K562 treated with DMSO at 1 percent for 48 hours (cell line): Measurements from ENCODE around the gene ITM2B. TPM values are rescaled to one million over a fixed set of nuclear protein-coding genes. Genes with fewer than 3 reads are reported as not detected.

ENCODE experiments used
- total RNA-seq: library from RNA; unstranded; fragments of 300-600 nt; gene quantifications from 2 replicates; pipeline ENCODE4 v1.2.3, GENCODE V29; 2022; ENCODE audit warnings: low replicate concordance; ENCODE audit errors: extremely low read depth

The ITM2B gene
- total RNA-seq, result not detected in 2 replicates

DNA sequence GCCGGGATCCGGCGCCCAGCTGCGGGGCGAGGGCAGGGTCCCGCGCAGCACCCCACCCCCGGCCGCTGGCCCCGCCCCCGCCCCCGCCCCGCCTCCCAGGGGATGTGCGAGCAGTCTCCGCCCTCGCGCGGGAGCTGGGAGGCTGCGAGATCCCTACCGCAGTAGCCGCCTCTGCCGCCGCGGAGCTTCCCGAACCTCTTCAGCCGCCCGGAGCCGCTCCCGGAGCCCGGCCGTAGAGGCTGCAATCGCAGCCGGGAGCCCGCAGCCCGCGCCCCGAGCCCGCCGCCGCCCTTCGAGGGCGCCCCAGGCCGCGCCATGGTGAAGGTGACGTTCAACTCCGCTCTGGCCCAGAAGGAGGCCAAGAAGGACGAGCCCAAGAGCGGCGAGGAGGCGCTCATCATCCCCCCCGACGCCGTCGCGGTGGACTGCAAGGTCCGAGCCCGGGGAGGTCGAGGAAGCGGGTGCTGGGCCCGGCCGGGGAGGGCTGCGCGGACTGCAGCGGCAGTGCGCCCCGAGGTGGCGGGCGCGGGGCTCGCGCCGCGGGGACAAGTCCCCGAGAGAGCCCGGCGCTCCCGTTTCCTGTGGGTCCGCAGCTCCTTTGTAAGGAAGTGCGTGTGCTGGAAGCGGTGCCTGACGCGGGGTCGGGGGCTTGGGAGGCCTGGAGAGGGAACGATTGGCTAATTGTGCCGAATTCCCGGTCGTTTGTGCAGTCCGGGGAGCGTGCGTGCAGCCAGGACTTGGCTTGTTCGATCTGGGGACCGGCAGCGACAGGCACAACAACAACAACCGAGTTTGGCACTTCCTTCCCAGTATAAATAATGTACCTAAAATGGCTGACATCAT is at the start of gene ITM2B:
ITM2B (plus strand) TSS at position 161 of the 843 bp plus-strand sequence; CDS start at position 316, 155 bp downstream.

DNA sequence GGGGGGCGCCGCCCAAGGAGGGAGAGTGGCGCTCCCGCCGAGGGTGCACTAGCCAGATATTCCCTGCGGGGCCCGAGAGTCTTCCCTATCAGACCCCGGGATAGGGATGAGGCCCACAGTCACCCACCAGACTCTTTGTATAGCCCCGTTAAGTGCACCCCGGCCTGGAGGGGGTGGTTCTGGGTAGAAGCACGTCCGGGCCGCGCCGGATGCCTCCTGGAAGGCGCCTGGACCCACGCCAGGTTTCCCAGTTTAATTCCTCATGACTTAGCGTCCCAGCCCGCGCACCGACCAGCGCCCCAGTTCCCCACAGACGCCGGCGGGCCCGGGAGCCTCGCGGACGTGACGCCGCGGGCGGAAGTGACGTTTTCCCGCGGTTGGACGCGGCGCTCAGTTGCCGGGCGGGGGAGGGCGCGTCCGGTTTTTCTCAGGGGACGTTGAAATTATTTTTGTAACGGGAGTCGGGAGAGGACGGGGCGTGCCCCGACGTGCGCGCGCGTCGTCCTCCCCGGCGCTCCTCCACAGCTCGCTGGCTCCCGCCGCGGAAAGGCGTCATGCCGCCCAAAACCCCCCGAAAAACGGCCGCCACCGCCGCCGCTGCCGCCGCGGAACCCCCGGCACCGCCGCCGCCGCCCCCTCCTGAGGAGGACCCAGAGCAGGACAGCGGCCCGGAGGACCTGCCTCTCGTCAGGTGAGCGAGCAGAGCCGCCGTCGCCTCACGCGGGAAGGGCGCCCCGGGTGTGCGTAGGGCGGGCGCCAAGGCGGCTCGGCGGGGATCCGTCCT is 70.5 kb downstream of the ITM2B start, which contains the start of gene RB1:
RB1 (plus strand) TSS at position 393 of the 784 bp plus-strand sequence; CDS start at position 555, 162 bp downstream.

Other genes starting within 250 kb of the ITM2B start
- gene SUCLA2, start 231.9 kb upstream of the ITM2B start, total RNA-seq, result not detected in 2 replicates
- gene NUDT15, start 195.5 kb upstream of the ITM2B start, total RNA-seq, result not detected in 2 replicates
- gene MED4, start 138.1 kb upstream of the ITM2B start, total RNA-seq, result not detected in 2 replicates
- not detected in 2 replicates for gene RB1, start 70.5 kb downstream of the ITM2B start, total RNA-seq
- not detected in 2 replicates for gene LPAR6, start 179.9 kb downstream of the ITM2B start, total RNA-seq